GM18873 (cell line): ENCODE data around the gene ENOX1.

ENCODE experiments used
- ATAC-seq: cut with Tn5 transposase; IDR thresholded peaks from one replicate; pipeline ENCODE4 v1.9.1; 2021; ENCODE audit warnings: mild to moderate bottlenecking, moderate library complexity, moderate number of reproducible peaks; ENCODE audit not compliant: unreplicated experiment, low FRiP score

The ENOX1 gene

GRCh38 chr13:43786472-43786765 is 353 bp downstream of the ENOX1 start:
- ATAC-seq = no peak

GRCh38 chr13:43785650-43786471 is 911 bp downstream of the ENOX1 start:
- ATAC-seq = no peak

GRCh38 chr13:43785261-43785649 is 1.5 kb downstream of the ENOX1 start:
- no peak for ATAC-seq

DNA sequence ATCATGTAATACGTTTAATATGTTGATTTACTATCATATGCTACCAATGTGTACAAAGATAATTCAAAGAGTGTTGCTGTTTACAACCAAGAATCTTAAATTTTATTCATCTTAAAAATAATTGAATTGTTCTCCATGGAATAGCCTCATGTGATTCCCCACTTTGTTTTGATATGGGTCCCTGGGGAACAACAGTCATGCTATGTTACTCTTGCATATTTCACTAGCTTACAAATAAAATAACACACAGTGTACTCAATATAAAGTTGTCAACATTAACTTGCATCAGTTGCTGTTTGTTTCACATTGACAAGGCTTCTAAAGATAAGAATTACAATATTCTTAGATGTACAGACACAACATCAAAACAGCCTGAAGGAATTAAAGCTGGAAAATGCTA is 2.3 kb downstream of the ENOX1 start:
- ATAC-seq = no peak

- ATAC-seq = no peak
These were observed 3.0 kb downstream of the ENOX1 start for GRCh38 chr13:43783820-43784219.

DNA sequence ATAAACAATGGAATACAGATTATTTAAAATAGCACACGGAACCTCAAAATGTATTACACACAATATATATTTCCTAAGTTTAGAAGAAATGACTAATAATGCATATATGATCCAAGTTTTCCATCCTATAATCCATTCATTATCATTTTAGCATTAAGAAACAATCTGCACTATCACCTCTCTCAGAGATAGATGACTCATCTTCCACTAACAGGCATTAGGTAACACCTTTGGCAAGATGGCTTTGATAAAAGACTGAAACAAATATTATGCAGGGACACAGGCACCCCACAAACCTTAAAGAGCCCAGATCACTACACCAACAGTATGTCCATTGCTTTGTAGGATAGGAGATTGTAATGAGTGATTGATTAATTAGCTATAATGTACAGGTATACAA is 4.1 kb downstream of the ENOX1 start:
- no peak for ATAC-seq

DNA sequence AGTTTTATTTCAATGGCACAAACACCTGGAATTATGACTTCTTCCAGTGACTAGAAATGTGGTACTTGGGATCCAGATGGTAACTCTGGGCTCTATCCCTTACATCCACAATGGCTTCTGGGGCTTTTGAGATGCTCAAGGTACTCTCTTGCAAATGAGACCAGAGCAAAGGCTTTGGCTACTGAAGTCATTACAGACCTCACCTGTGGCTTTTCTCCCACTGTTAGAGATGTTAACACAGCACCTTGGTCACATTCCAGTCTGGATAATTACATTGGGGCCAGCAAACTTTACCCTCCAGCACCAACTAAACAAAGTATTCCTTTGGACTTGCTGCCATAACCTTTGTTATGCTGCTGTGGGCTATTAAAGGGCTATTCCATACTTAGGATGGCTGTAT is 6.1 kb downstream of the ENOX1 start:
- ATAC-seq = no peak

- ATAC-seq = no peak
These were observed 10.2 kb downstream of the ENOX1 start for GRCh38 chr13:43776501-43777079.

DNA sequence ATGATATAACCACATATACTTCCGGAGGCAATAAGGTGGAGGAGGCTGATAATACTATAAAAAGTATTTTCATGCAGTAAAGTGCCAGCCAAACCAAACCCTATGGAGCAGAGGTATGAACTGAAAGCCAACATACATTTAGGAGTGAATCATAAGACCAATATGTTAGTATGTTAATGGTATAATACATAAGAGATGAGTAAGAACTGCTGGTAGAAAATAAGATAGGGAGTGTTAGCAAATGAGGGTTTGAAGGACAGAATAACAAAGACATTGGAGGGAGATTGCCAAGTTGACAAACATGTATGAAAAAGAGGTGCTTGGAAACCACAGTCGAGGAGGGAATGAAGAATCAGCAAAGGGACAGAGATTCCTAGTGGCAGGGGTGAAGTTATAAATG is 10.8 kb downstream of the ENOX1 start:
- no peak for ATAC-seq

DNA sequence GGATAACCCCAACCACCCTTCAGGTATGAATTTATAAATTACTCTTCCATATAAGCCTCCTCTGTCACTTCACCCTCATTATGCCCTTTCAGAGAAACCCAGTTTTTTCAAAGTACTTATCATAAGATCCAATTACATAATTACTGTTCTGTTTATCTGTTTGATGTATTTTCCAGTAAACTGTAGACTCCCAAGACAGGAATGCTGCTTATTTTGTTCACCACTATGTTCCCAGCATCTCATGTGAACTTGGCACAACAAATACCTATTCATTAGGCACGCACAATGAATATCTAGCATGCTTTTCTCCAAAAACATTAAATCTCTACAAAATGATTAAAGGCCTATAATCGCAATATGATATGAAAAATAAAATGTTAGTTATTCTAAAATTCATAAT is 13.2 kb downstream of the ENOX1 start:
- ATAC-seq = no peak

GRCh38 chr13:43770871-43771270 is 15.9 kb downstream of the ENOX1 start:
- no peak for ATAC-seq

- ATAC-seq = no peak
These were observed 17.2 kb downstream of the ENOX1 start for GRCh38 chr13:43769529-43769928.

DNA sequence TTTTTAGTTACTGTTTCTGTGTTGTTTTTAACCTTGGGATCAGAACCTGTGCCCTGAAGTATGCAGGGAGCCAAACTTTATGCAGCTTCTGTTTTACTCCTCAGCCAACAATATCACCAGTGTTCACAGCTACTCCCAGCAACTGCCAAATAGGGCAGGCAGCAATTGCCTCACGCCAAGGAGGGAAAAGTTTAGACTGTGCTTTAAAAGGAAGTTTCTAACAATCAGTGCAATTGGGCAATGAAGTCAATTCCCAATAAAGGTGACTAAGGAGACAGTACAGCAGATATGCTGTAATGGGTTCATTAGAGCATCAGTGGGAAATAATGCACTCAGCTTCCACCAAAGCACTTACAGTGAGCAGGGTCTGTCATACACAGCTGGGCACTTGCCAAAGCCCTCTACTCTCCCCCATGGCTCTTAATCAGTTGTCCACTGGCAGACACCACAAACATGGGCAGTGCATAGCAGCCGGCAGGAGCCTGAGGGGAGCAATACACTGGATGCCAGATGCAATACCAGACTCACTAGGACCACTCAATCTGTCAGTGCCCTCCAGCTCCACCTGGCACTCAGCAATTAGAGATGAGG is 19.3 kb downstream of the ENOX1 start:
- no peak for ATAC-seq

DNA sequence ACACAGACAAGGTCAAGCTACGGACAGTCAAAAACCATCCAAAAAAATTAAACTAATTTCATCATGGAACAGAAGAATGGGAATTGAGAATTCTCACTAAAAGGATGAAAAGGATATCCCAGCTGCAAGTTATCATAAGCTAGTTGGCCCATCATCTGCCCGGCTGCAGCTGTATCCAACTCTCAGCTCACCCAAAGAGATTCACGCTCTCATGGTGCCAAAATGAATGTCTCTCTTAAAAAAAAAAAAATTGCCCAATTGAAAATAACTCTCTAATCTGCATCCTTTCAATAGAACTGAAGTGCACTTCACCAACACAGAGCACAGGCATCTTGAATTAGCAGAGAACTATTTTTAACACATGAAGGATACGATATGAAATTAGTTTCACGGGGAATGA is 20.0 kb downstream of the ENOX1 start:
- ATAC-seq = no peak

- no peak for ATAC-seq
These were observed 22.4 kb downstream of the ENOX1 start for GRCh38 chr13:43764349-43764748.

DNA sequence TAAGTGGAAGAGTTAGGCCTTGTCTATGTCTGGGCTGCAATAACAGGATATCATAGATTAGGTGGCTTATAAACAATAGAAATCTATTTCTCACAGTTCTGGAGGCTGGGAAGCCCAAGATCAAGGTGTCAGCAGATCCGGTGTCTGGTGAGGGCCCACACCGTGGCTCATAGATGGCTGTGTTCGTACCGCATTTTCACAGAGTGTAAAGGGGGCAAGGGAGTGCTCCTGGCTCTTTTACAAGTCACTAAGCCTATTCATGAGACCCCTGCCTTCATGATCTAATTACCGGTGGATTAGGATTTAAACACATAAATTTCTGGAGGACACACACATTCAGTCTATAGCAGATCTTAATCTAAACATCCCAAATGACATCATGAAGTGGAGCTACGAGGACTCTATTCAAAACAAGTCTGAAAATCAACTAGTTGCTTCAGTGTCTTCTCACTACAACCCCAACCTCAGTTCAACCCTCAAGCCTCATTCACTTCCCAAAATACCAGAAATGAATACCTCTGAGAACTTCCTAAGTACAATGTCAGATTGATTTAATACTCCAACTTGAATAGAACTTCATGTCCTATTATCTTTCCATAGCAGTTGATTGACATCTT is 23.5 kb downstream of the ENOX1 start:
- no peak for ATAC-seq

- ATAC-seq = no peak
These were observed 25.0 kb downstream of the ENOX1 start for GRCh38 chr13:43761616-43762315.

DNA sequence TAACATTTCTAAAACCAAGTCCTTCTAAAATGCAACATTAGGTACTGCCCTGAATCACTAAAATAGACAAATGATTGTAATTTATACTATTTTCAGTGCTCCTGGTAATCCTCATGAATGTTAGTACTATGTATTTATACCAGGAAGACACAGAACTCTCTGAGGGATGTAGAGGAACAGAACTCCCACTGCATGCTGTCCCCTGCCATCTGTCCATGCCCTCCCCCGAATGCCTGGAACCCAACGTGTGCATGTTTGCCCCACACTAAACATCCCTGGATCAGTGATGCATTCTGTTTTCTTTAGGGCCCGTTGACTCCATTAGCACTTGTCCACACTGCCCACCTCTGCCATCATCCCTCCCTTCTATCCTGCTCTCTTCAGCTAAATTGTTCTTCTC is 26.5 kb downstream of the ENOX1 start:
- ATAC-seq = no peak

- no peak for ATAC-seq
These were observed 27.9 kb downstream of the ENOX1 start for GRCh38 chr13:43758834-43759233.

DNA sequence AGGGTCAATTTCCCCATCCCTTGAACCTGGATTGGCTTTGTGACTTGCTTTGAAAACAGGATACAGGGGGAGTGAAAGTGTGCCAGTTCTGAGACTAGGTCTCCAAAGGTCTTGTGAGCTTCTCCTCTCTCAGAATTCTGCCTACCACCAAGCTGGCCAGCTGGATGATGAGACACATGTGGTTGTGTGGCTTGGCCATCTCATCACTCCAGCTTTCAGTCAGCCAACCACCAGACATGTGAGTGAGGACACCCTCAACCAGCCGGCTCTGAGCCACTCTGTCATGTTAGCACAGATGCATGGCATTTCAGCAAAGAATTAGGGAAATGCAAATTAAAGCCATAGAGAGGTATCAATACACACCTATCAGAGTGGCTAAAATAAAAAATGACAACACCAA is 29.5 kb downstream of the ENOX1 start:
- ATAC-seq = no peak

DNA sequence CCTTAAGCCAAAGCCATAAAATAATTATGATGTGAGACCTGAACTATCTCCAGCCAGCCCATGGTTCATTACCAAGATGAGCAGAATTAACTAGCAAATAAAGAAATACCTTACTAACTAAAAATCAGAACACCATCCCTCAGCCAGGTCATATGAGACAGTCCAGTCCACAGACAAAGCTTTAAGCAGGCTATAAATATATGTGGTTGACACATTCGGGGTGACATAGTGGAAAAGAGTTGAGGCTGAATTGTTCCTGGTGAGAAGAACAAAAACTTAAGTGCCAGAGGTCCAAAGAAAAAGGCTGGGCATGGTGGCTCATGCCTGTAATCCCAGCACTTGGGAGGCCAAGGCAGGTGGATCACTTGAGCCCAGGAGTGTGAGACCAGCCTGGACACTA is 30.9 kb downstream of the ENOX1 start:
- ATAC-seq = no peak
